Adipose tissue (tissue), 3 donors: ENCODE results near the gene CNKSR3. TPM values are rescaled to one million over a fixed set of nuclear protein-coding genes. Genes with fewer than 3 reads are reported as not detected.

Experiments used
- H3K27ac ChIP-seq: one replicate; pipeline ENCODE4 v1.5.1; 2013; ENCODE audit warnings: low read depth, low read length
- WGBS, 3 donors: extraction: QIAGEN DNeasy Blood & Tissue Kit; methylation state at CpG; one replicate each; pipeline ENCODE4 v1.1.7; 2013; 5-methylcytosine and 5-hydroxymethylcytosine counted together
- polyA plus RNA-seq, 3 donors: library from polyadenylated mRNA; stranded (reverse); fragments of 200-250 nt; gene quantifications; one replicate each; pipeline ENCODE4 v1.2.3, GENCODE V29; 2013
- donor health status: healthy with polysubstance abuse.
- donor health status: Bipolar disorder and iron deficiency.
- donor health status: healthy.

The CNKSR3 gene
- polyA plus RNA-seq, 3 donors: 3.8 to 6.8 (median 6.5) TPM

- WGBS, 3 donors: 74 to 99% (median 95%) methylated on average over 9 of the region's 9 CpGs
- H3K27ac ChIP-seq: no peak overlapping the region
Observed at GRCh38 chr6:154466971-154467679, 43.4 kb downstream of the CNKSR3 start.

- H3K27ac ChIP-seq: no peak overlapping the region
- WGBS, 3 donors: 80 to 95% (median 86%) methylated on average over 3 of the region's 3 CpGs
Observed at GRCh38 chr6:154466139-154466538, 44.3 kb downstream of the CNKSR3 start.

GRCh38 chr6:154463573-154464419 is 46.7 kb downstream of the CNKSR3 start:
- H3K27ac ChIP-seq: no peak overlapping the region
- WGBS, 3 donors: 57 to 87% (median 83%) methylated on average over 7 of the region's 7 CpGs

GRCh38 chr6:154462425-154462824 is 48.1 kb downstream of the CNKSR3 start:
- WGBS, 3 donors: 57 to 76% (median 62%) methylated on average over 5 of the region's 5 CpGs
- no peak overlapping the region for H3K27ac ChIP-seq

GRCh38 chr6:154461348-154461747 is 49.1 kb downstream of the CNKSR3 start:
- H3K27ac ChIP-seq: no peak overlapping the region
- WGBS, 3 donors: 91 to 95% (median 94%) methylated on average over 2 of the region's 2 CpGs

- H3K27ac ChIP-seq: no peak overlapping the region
- WGBS, 3 donors: 71 to 97% (median 94%) methylated on average over 13 of the region's 13 CpGs
Observed at GRCh38 chr6:154460306-154461071, 50.0 kb downstream of the CNKSR3 start.

GRCh38 chr6:154459513-154459912 is 51.0 kb downstream of the CNKSR3 start:
- no peak overlapping the region for H3K27ac ChIP-seq
- WGBS, 3 donors: 87 to 93% (median 93%) methylated on average over 6 of the region's 6 CpGs

- WGBS, 3 donors: 57 to 67% (median 63%) methylated on average over 8 of the region's 8 CpGs
- no peak overlapping the region for H3K27ac ChIP-seq
Observed at GRCh38 chr6:154458565-154459470, 51.7 kb downstream of the CNKSR3 start.

GRCh38 chr6:154457881-154458284 is 52.6 kb downstream of the CNKSR3 start:
- no peak overlapping the region for H3K27ac ChIP-seq
- 44 to 93% (median 84%) methylated on average over 5 of the region's 5 CpGs for WGBS, 3 donors

- 84 to 92% (median 90%) methylated on average over 13 of the region's 13 CpGs for WGBS, 3 donors
- H3K27ac ChIP-seq: no peak overlapping the region
Observed at GRCh38 chr6:154457046-154457713, 53.3 kb downstream of the CNKSR3 start.

- WGBS, 3 donors: 71 to 87% (median 86%) methylated on average over 2 of the region's 2 CpGs
Observed at GRCh38 chr6:154453329-154453728, 57.2 kb downstream of the CNKSR3 start.

GRCh38 chr6:154450498-154450897 is 60.0 kb downstream of the CNKSR3 start:
- no peak overlapping the region for H3K27ac ChIP-seq
- WGBS, 3 donors: 79 to 95% (median 93%) methylated on average over 3 of the region's 3 CpGs

More at GRCh38 chr6:154453329-154453728, 57.2 kb downstream of the CNKSR3 start:
- H3K27ac ChIP-seq: no peak overlapping the region

- no peak overlapping the region for H3K27ac ChIP-seq
- WGBS, 3 donors: 35 to 40% (median 37%) methylated on average over 11 of the region's 11 CpGs
Observed at GRCh38 chr6:154448448-154449096, 61.9 kb downstream of the CNKSR3 start.

GRCh38 chr6:154447954-154448353 is 62.5 kb downstream of the CNKSR3 start:
- WGBS, 3 donors: 45 to 76% (median 45%) methylated on average over 2 of the region's 2 CpGs
- no peak overlapping the region for H3K27ac ChIP-seq

GRCh38 chr6:154446984-154447383 is 63.5 kb downstream of the CNKSR3 start:
- WGBS, 3 donors: 94 to 97% (median 96%) methylated on average over 8 of the region's 8 CpGs
- H3K27ac ChIP-seq: no peak overlapping the region

GRCh38 chr6:154445417-154445816 is 65.1 kb downstream of the CNKSR3 start:
- no peak overlapping the region for H3K27ac ChIP-seq
- WGBS, 3 donors: 65 to 85% (median 76%) methylated on average over 2 of the region's 2 CpGs

GRCh38 chr6:154441995-154442310 is 68.5 kb downstream of the CNKSR3 start:
- 94 to 99% (median 97%) methylated on average over 12 of the region's 12 CpGs for WGBS, 3 donors
- H3K27ac ChIP-seq: no peak overlapping the region
